ENCODE measurements around the gene SENP1.

SENP1 gene

GRCh38 chr12:48036818-48037217, 69.1 kb downstream of the SENP1 start:
- DNase-seq (ENCODE audit: low read depth): no peak

GRCh38 chr12:48034835-48035805, 70.8 kb downstream of the SENP1 start:
- no peak for DNase-seq (ENCODE audit: low read depth)

GRCh38 chr12:48033451-48033850, 72.4 kb downstream of the SENP1 start:
- DNase-seq (ENCODE audit: low read depth): no peak

GRCh38 chr12:48032597-48032996, 73.3 kb downstream of the SENP1 start:
- DNase-seq (ENCODE audit: low read depth): no peak

- no peak for DNase-seq (ENCODE audit: low read depth)
Measured at GRCh38 chr12:48031135-48031960, 74.5 kb downstream of the SENP1 start.

- no peak for DNase-seq (ENCODE audit: low read depth)
Measured at GRCh38 chr12:48030173-48030650, 75.7 kb downstream of the SENP1 start.

- no peak for DNase-seq (ENCODE audit: low read depth)
Measured at GRCh38 chr12:48029491-48030172, 76.2 kb downstream of the SENP1 start.

GRCh38 chr12:48028541-48029431, 77.1 kb downstream of the SENP1 start:
- DNase-seq (ENCODE audit: low read depth): no peak

GRCh38 chr12:48027183-48028002, 78.5 kb downstream of the SENP1 start:
- no peak for DNase-seq (ENCODE audit: low read depth)

GRCh38 chr12:48026060-48026827, 79.6 kb downstream of the SENP1 start:
- no peak for DNase-seq (ENCODE audit: low read depth)

GRCh38 chr12:48025281-48025680, 80.6 kb downstream of the SENP1 start:
- no peak for DNase-seq (ENCODE audit: low read depth)

- DNase-seq (ENCODE audit: low read depth): no peak
Measured at GRCh38 chr12:48024735-48025134, 81.1 kb downstream of the SENP1 start.

- DNase-seq (ENCODE audit: low read depth): no peak
Measured at GRCh38 chr12:48023386-48023785, 82.5 kb downstream of the SENP1 start.

- no peak for DNase-seq (ENCODE audit: low read depth)
Measured at GRCh38 chr12:48022676-48023385, 83.0 kb downstream of the SENP1 start.

GRCh38 chr12:48022180-48022521, 83.7 kb downstream of the SENP1 start:
- DNase-seq (ENCODE audit: low read depth): no peak

- DNase-seq (ENCODE audit: low read depth): no peak
Measured at GRCh38 chr12:48021485-48022179, 84.2 kb downstream of the SENP1 start.

- DNase-seq (ENCODE audit: low read depth): no peak
Measured at GRCh38 chr12:48019639-48020265, 86.1 kb downstream of the SENP1 start.

- DNase-seq (ENCODE audit: low read depth): no peak
Measured at GRCh38 chr12:48018618-48018995, 87.3 kb downstream of the SENP1 start.
